ENCODE measurements around the gene DOLPP1.

DNA sequence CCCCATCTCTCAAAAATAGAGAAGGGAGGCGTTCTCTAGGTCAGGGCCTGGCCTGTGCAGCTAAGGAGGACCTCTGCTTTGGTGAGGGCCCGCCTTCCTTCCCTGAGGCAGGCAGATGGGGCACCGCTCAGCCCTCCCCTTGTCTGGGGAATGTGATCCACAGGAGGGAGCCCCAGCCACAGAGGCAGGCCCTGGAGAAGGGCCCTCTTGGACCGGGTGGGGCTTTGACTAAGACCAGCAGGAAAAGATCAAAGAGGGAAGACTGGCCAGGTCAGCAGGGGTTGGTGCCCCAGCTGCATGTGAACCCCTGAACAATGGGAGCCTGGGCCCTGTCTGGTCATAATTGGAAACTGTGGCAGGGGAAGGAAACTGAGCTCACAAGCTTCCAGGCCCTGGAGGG lies 52.2 kb downstream of the DOLPP1 start:
- TF ChIP-seq, protein P1, sequence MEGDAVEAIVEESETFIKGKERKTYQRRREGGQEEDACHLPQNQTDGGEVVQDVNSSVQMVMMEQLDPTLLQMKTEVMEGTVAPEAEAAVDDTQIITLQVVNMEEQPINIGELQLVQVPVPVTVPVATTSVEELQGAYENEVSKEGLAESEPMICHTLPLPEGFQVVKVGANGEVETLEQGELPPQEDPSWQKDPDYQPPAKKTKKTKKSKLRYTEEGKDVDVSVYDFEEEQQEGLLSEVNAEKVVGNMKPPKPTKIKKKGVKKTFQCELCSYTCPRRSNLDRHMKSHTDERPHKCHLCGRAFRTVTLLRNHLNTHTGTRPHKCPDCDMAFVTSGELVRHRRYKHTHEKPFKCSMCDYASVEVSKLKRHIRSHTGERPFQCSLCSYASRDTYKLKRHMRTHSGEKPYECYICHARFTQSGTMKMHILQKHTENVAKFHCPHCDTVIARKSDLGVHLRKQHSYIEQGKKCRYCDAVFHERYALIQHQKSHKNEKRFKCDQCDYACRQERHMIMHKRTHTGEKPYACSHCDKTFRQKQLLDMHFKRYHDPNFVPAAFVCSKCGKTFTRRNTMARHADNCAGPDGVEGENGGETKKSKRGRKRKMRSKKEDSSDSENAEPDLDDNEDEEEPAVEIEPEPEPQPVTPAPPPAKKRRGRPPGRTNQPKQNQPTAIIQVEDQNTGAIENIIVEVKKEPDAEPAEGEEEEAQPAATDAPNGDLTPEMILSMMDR (IDR thresholded peaks at IDR 0.05): no peak
- no peak for TF ChIP-seq POLR2A (IDR thresholded peaks at IDR 0.05)

All from testis (tissue), 2 donors.